PFSK-1 (cell line): ENCODE measurements around the gene NPC1L1.

Source experiments
- FOXP2 ChIP-seq: optimal IDR thresholded peaks from 2 replicates; pipeline ENCODE3; 2011; ENCODE audit warnings: borderline replicate concordance, control low read depth, inconsistent platforms; ENCODE audit not compliant: insufficient read depth; ENCODE audit errors: extremely low read length, extremely low read depth
- POLR2AphosphoS5 ChIP-seq: IDR thresholded peaks from 2 replicates; pipeline ENCODE4 v1.6.1; 2012; ENCODE audit warnings: low read depth, mild to moderate bottlenecking, control low read depth, low read length, moderate library complexity
- REST ChIP-seq, 2 experiments: IDR thresholded peaks; 2 replicates each; pipeline versions ENCODE4 v1.6.1 to v1.8.0; 2011 to 2012; ENCODE audit warnings: low read depth in 2 of 2, low read length in 2 of 2, control low read depth in 1 of 2, inconsistent platforms in 1 of 2, mild to moderate bottlenecking in 1 of 2, moderate library complexity in 1 of 2; ENCODE audit not compliant: insufficient read depth in 1 of 2
- SIN3A ChIP-seq: IDR thresholded peaks from 2 replicates; pipeline ENCODE4 v1.6.1; 2012; ENCODE audit warnings: mild to moderate bottlenecking, low read length, moderate library complexity, borderline replicate concordance; ENCODE audit not compliant: insufficient read depth
- TAF1 ChIP-seq: IDR thresholded peaks from 2 replicates; pipeline ENCODE4 v1.6.1; 2012; ENCODE audit warnings: low read length, control low read depth, borderline replicate concordance; ENCODE audit not compliant: insufficient read depth

The NPC1L1 gene

GRCh38 chr7:44520574-44520973, 20.6 kb downstream of the NPC1L1 start:
- no peak for TF ChIP-seq POLR2AphosphoS5
- TF ChIP-seq TAF1, result no peak
- no peak for TF ChIP-seq FOXP2
- TF ChIP-seq REST (IDR thresholded peaks at IDR 0.05; ENCODE audit: insufficient read depth in 1 of 2, low read depth in 2 of 2, low read length in 2 of 2), result no peak
- TF ChIP-seq SIN3A, result no peak

GRCh38 chr7:44519546-44519945, 21.6 kb downstream of the NPC1L1 start:
- no peak for TF ChIP-seq REST (IDR thresholded peaks at IDR 0.05; ENCODE audit: insufficient read depth in 1 of 2, low read depth in 2 of 2, low read length in 2 of 2)
- TF ChIP-seq FOXP2, result no peak
- TF ChIP-seq POLR2AphosphoS5, result no peak
- no peak for TF ChIP-seq SIN3A
- no peak for TF ChIP-seq TAF1

- TF ChIP-seq REST (IDR thresholded peaks at IDR 0.05; ENCODE audit: insufficient read depth in 1 of 2, low read depth in 2 of 2, low read length in 2 of 2), result no peak
- no peak for TF ChIP-seq TAF1
- TF ChIP-seq SIN3A, result no peak
- no peak for TF ChIP-seq FOXP2
- no peak for TF ChIP-seq POLR2AphosphoS5
Measured at GRCh38 chr7:44518761-44519160, 22.4 kb downstream of the NPC1L1 start.

GRCh38 chr7:44517175-44517574, 24.0 kb downstream of the NPC1L1 start:
- TF ChIP-seq POLR2AphosphoS5 (no peak), SIN3A (no peak), TAF1 (no peak), REST (IDR thresholded peaks at IDR 0.05; ENCODE audit: insufficient read depth in 1 of 2, low read depth in 2 of 2, low read length in 2 of 2) (no peak), FOXP2 (no peak)

GRCh38 chr7:44515590-44516268, 25.4 kb downstream of the NPC1L1 start:
- no peak for TF ChIP-seq SIN3A
- no peak for TF ChIP-seq FOXP2
- no peak for TF ChIP-seq REST (IDR thresholded peaks at IDR 0.05; ENCODE audit: insufficient read depth in 1 of 2, low read depth in 2 of 2, low read length in 2 of 2)
- TF ChIP-seq POLR2AphosphoS5, result no peak
- TF ChIP-seq TAF1, result no peak
